Measurements from ENCODE around the gene RFLNA. TPM values are rescaled to one million over a fixed set of nuclear protein-coding genes. Genes with fewer than 3 reads are reported as not detected.

RFLNA gene
- not detected in 2 replicates for total RNA-seq

GRCh38 chr12:124294780-124295341, at the start of gene RFLNA:
Gene RFLNA (plus strand): TSS chr12:124295093. CDS start chr12:124295430, 337 bp downstream.

